K562 (cell line): ENCODE results near the gene UBE2O. TPM values are rescaled to one million over a fixed set of nuclear protein-coding genes. Genes with fewer than 3 reads are reported as not detected.
A peak's percentile ranks its signal among the peaks of the same experiment; 100 is the strongest.

Experiments used
- ATAC-seq: fragments of 200-7000 bp; cut with Tn5 transposase; 3 replicates; pipeline ENCODE4 v1.9.1; 2020; ENCODE audit warnings: moderate library complexity
- BruUV-seq: library from RNA; stranded (reverse); fragments of 400-500 nt; replicated peaks from 2 replicates; lab custom pipeline; 2021; lab: Mats Ljungman, UMichigan
- CTCF ChIA-PET: fragments of 300-600 bp; formaldehyde crosslinking; extraction: SDS; loops from one replicate; lab custom pipeline; 2021; ENCODE audit warnings: low intra/inter-chr PET ratio; lab: Yijun Ruan, JAX
- POLR2A ChIA-PET: fragments of 300-600, 350-650 bp; sonication (Branson Sonifier 250); formaldehyde crosslinking; extraction: SDS; loops from one replicate; lab custom pipeline; 2021; ENCODE audit warnings: antibody characterized with exemption, inconsistent platforms; lab: Yijun Ruan, JAX
- DNase-seq, 4 experiments: peaks; one replicate each; pipeline versions ENCODE4 v3.0.0 to v3.0.0-alpha.2; 2011 to 2018; ENCODE audit warnings: low spot score in 3 of 4, mixed read lengths in 3 of 4; ENCODE audit errors: extremely low read depth in 1 of 4
- FAIRE-seq: peaks from 2 replicates; lab custom pipeline; 2011; peaks lifted over from hg19 to GRCh38; lab: Jason Lieb, UNC
- H2AFZ ChIP-seq: 2 replicates; pipeline ENCODE4 v1.6.0; 2011; ENCODE audit warnings: low read depth, low read length, control low read depth, inconsistent platforms
- H3K27ac ChIP-seq: fragments of 200-600 bp; 3 replicates; pipeline ENCODE4 v1.8.0; 2011; ENCODE audit warnings: low read depth, mild to moderate bottlenecking, control low read depth, inconsistent platforms, low read length, moderate library complexity, mixed read lengths; ENCODE audit errors: extremely low read depth
- H3K27me3 ChIP-seq, 2 experiments: fragments of 300-600 bp in 1 of 2; 2 replicates in 1 of 2; 3 replicates in 1 of 2; pipeline versions ENCODE4 v1.6.0 to v1.8.0; 2011; ENCODE audit warnings: inconsistent platforms in 2 of 2, low read length in 2 of 2, mild to moderate bottlenecking in 1 of 2, mixed read lengths in 1 of 2, moderate library complexity in 1 of 2; ENCODE audit not compliant: control insufficient read depth in 2 of 2, insufficient read depth in 2 of 2
- H3K36me3 ChIP-seq: fragments of 300-600 bp; 3 replicates; pipeline ENCODE4 v1.8.0; 2011; ENCODE audit warnings: mild to moderate bottlenecking, low read length, inconsistent platforms; ENCODE audit not compliant: control insufficient read depth, insufficient read depth
- H3K4me1 ChIP-seq, 2 experiments: fragments of 200-600 bp in 1 of 2; replicated peaks in 1 of 2; 2 replicates in 1 of 2; 3 replicates in 1 of 2; pipeline versions ENCODE4 v1.5.1 to v1.8.0; 2011; ENCODE audit warnings: inconsistent platforms in 2 of 2, low read length in 2 of 2, mild to moderate bottlenecking in 1 of 2, mixed read lengths in 1 of 2, moderate library complexity in 1 of 2; ENCODE audit not compliant: control insufficient read depth in 2 of 2, insufficient read depth in 2 of 2
- H3K4me2 ChIP-seq: 2 replicates; pipeline ENCODE4 v1.6.1; 2011; ENCODE audit warnings: low read length, control low read depth, inconsistent platforms, mixed read lengths; ENCODE audit not compliant: insufficient read depth
- H3K4me3 ChIP-seq: fragments of 200-600 bp; sonication (generic), shearing (Covaris generic); 2 replicates; pipeline ENCODE4 v1.5.1; 2016; ENCODE audit warnings: control low read depth, inconsistent platforms
- H3K79me2 ChIP-seq: fragments of 200-600 bp; 3 replicates; pipeline ENCODE4 v1.8.0; 2011; ENCODE audit warnings: low read length, inconsistent platforms; ENCODE audit not compliant: control insufficient read depth, insufficient read depth
- H3K9ac ChIP-seq, 2 experiments: 2 replicates each; pipeline versions ENCODE4 v1.6.0 to v1.6.1; 2011; ENCODE audit warnings: low read depth in 2 of 2, low read length in 2 of 2, control low read depth in 1 of 2, inconsistent platforms in 1 of 2, mild to moderate bottlenecking in 1 of 2, mixed read lengths in 1 of 2; ENCODE audit not compliant: insufficient read depth in 1 of 2
- H3K9me1 ChIP-seq: one replicate; pipeline ENCODE4 v1.6.0; 2011; ENCODE audit warnings: inconsistent platforms, mild to moderate bottlenecking, low read length, moderate library complexity; ENCODE audit not compliant: control insufficient read depth, insufficient read depth
- H3K9me3 ChIP-seq: replicated peaks from 2 replicates; pipeline ENCODE4 v1.5.1; 2011; ENCODE audit warnings: low read depth, low read length, inconsistent platforms; ENCODE audit not compliant: control insufficient read depth, insufficient read depth
- H4K20me1 ChIP-seq: replicated peaks from 2 replicates; pipeline ENCODE4 v1.6.1; 2011; ENCODE audit warnings: low read length, inconsistent platforms, mixed read lengths; ENCODE audit not compliant: control insufficient read depth, insufficient read depth
- HOMEZ ChIP-seq: fragments of 250-450 bp; sonication (Bioruptor Pico); IDR thresholded peaks from 2 replicates; pipeline ENCODE4 v1.4.0; 2020; ENCODE audit warnings: mild to moderate bottlenecking, moderate library complexity
- NR2C1 ChIP-seq, 2 experiments: fragments of 450-650 bp; IDR thresholded peaks; 2 replicates each; pipeline ENCODE4 v1.6.1; 2017; ENCODE audit warnings: mild to moderate bottlenecking in 2 of 2, antibody characterized with exemption in 1 of 2, inconsistent platforms in 1 of 2, missing compliant biosample characterization in 1 of 2, missing genetic modification characterization in 1 of 2
- PRPF4 ChIP-seq: fragments of 200-400 bp; formaldehyde crosslinking; IDR thresholded peaks from one replicate; pipeline ENCODE4 v1.6.1; 2017; ENCODE audit warnings: low read length, low read depth, mild to moderate bottlenecking; ENCODE audit not compliant: insufficient read depth, poor library complexity, severe bottlenecking
- RERE ChIP-seq: sonication (generic); formaldehyde crosslinking; IDR thresholded peaks from 2 replicates; pipeline ENCODE4 v1.8.0; 2023; ENCODE audit warnings: missing genetic modification reagents, mild to moderate bottlenecking, borderline replicate concordance
- SIN3A ChIP-seq, 2 experiments: fragments of 150-350 bp in 1 of 2; IDR thresholded peaks; 2 replicates each; pipeline ENCODE4 v1.6.1; 2011 to 2016; ENCODE audit warnings: borderline replicate concordance in 2 of 2, low read depth in 2 of 2, low read length in 2 of 2, mild to moderate bottlenecking in 2 of 2, moderate library complexity in 2 of 2; ENCODE audit not compliant: control insufficient read depth in 1 of 2
- TCF3 ChIP-seq: sonication (generic); formaldehyde crosslinking; IDR thresholded peaks from 2 replicates; pipeline ENCODE4 v1.4.0; 2020; ENCODE audit warnings: mild to moderate bottlenecking, missing genetic modification reagents
- WGBS: fragments of 100-300 bp; shearing (Covaris generic); methylation state at CpG from one replicate; pipeline ENCODE4 v1.1.6; 2016; ENCODE audit warnings: low coverage, mixed read lengths; ENCODE audit not compliant: insufficient coverage; ENCODE audit errors: missing lambda C conversion rate; 5-methylcytosine and 5-hydroxymethylcytosine counted together
- in situ Hi-C: fragments of 300-500 bp; cut with MboI; formaldehyde crosslinking; loops from 4 replicates; pipeline ENCODE4 v1.15.0; 2018; ENCODE audit warnings: inconsistent platforms, mixed read lengths
- intact Hi-C: fragments of 100-400 bp; cut with micrococcal nuclease; formaldehyde crosslinking; loops from 2 replicates; pipeline ENCODE4 v1.14.2; 2022
- polyA plus RNA-seq, 8 experiments: library from polyadenylated mRNA; depleted of rRNA in 4 of 8; stranded (reverse) in 5 of 8; unstranded in 3 of 8; fragments of >200 nt; fragmentation: Nextera tagmentation in 2 of 8; fragmentation: Illumina TruSeq in 1 of 8; extraction: Ambion mirVana in 2 of 8; extraction: Trizol in 1 of 8; gene quantifications; 2 replicates each; pipeline versions ENCODE4 v1.2.1 to v1.2.3, GENCODE V29; 2011 to 2014; ENCODE audit warnings: inconsistent platforms in 1 of 8, missing spikeins in 1 of 8
- total RNA-seq, 7 experiments: library from RNA; depleted of rRNA in 6 of 7; stranded (reverse); fragments of >200 nt in 6 of 7; fragmentation: Illumina TruSeq in 2 of 7; extraction: Trizol in 2 of 7; gene quantifications; 2 replicates each; pipeline versions ENCODE4 v1.2.1 to v1.2.3, GENCODE V29; 2011 to 2021; ENCODE audit warnings: low replicate concordance in 1 of 7

The UBE2O gene
- total and polyA plus RNA-seq, 9 of the 15 experiments (the other 6 are each of a cell fraction or from before 2014, with no cell fraction given), result 1.6 to 39.7 (median 13.3) TPM

GRCh38 chr17:76495663-76496400, 42.9 kb upstream of the UBE2O start:
- POLR2A ChIA-PET, result interaction anchor here (0.6 to 0.8 kb wide), 2 partner anchors 10 to 62 kb away, joined by 3 to 4 read pairs; no protein-coding TSS in a partner anchor
- ATAC-seq, result no peak
- in situ Hi-C loops, result no loop called here
- FAIRE-seq, result no peak
- Histone ChIP-seq H3K9me1 (peaks cover 4% of the 10 kb centered on the region), H3K4me3 (no peak overlapping the region), H3K27ac (no peak overlapping the region), H3K4me1 (peaks cover 11 to 51% of the 10 kb centered on the region in 2 experiments; a peak in 4 of 5 replicates), H4K20me1 (peaks cover 10% of the 10 kb centered on the region; the same call in 1 of the 2 replicates), H3K9me3 (no peaks in the 10 kb centered on the region), H2AFZ (no peak overlapping the region), H3K4me2 (no peak overlapping the region), H3K79me2 (no peaks in the 10 kb centered on the region), H3K27me3 (peaks cover 0 to 10% of the 10 kb centered on the region in 2 experiments; a peak in 2 of 5 replicates), H3K9ac (peak overlapping the region in 1 of 2 experiments; percentile 4; a peak in 1 of 4 replicates), H3K36me3 (no peaks in the 10 kb centered on the region)
- no peak for DNase-seq
- 34% methylated on average over 16 of the region's 16 CpGs for WGBS
- BruUV-seq, result no TSS peak
- intact Hi-C loops, result no loop called here
- CTCF ChIA-PET, result no interaction called here
- no peak for TF ChIP-seq NR2C1 (IDR thresholded peaks at IDR 0.05)
- no peak for TF ChIP-seq NR2C1 (tag; IDR thresholded peaks at IDR 0.05)
- TF ChIP-seq TCF3 (CRISPR knock-in tag), result no peak
- TF ChIP-seq PRPF4, result no peak
- TF ChIP-seq SIN3A (IDR thresholded peaks at IDR 0.05; ENCODE audit: borderline replicate concordance in 2 of 2, control insufficient read depth in 1 of 2, low read depth in 2 of 2, low read length in 2 of 2), result no peak
- TF ChIP-seq HOMEZ, result no peak
- no peak for TF ChIP-seq RERE (CRISPR knock-in tag)
